ENCODE results near the gene SRD5A1. TPM values are rescaled to one million over a fixed set of nuclear protein-coding genes. Genes with fewer than 3 reads are reported as not detected.

Gene SRD5A1
- total and polyA plus RNA-seq, 2 experiments from 2014 or later, result 18.9 to 20.2 TPM

GRCh38 chr5:6623228-6623627, 10.0 kb upstream of the SRD5A1 start:
- peaks cover 98% of the 10 kb centered on the region for H3K79me2 ChIP-seq (ENCODE audit: insufficient read depth)
- H3F3A ChIP-seq (ENCODE audit: insufficient read depth), result 0 out of 2 replicates have a peak, but pooled peaks cover 6% of the 10 kb centered on the region
- no peaks in the 10 kb centered on the region for H3K9me2 ChIP-seq (ENCODE audit: insufficient read depth)
- TF ChIP-seq EZH2phosphoT487 (IDR thresholded peaks at IDR 0.05; ENCODE audit: insufficient read depth, low read depth) (no peak), EZH2 (IDR thresholded peaks at IDR 0.05; ENCODE audit: insufficient read depth, poor library complexity, severe bottlenecking) (no peak)
- DNase-seq, result no peak
- no peak overlapping the region for H3K4me2 ChIP-seq (ENCODE audit: unreplicated experiment)
- 93 to 99% methylated on average over 4 of the region's 4 CpGs for WGBS, 2 experiments (ENCODE audit: low coverage in 1 of 2, low lambda C conversion rate in 2 of 2, missing lambda C conversion rate in 2 of 2)
- H3K9me3 ChIP-seq (ENCODE audit: low read depth), result no peaks in the 10 kb centered on the region
- H3K9ac ChIP-seq, result no peak overlapping the region
- H4K20me1 ChIP-seq (ENCODE audit: insufficient read depth), result 0 out of 2 replicates have a peak, but pooled peaks cover 5% of the 10 kb centered on the region
- peaks cover 79% of the 10 kb centered on the region for H3K36me3 ChIP-seq (ENCODE audit: low read depth)
- no peak overlapping the region for H2AFZ ChIP-seq
- no peaks in the 10 kb centered on the region for H3K4me1 ChIP-seq (ENCODE audit: insufficient read depth)
- no peak overlapping the region for H3K4me3 ChIP-seq
- H3K27ac ChIP-seq, result no peak overlapping the region
- in situ Hi-C loops (cut with MboI), result no loop called here
- no peaks in the 10 kb centered on the region for H3K27me3 ChIP-seq (replicated peaks; ENCODE audit: insufficient read depth)

GRCh38 chr5:6623941-6624340, 9.3 kb upstream of the SRD5A1 start:
- peak; percentile 27 for DNase-seq
- peaks cover 98% of the 10 kb centered on the region for H3K79me2 ChIP-seq (ENCODE audit: insufficient read depth)
- no peak overlapping the region for H2AFZ ChIP-seq
- in situ Hi-C loops (cut with MboI), result no loop called here
- H4K20me1 ChIP-seq (ENCODE audit: insufficient read depth), result 0 out of 2 replicates have a peak, but pooled peaks cover 5% of the 10 kb centered on the region
- WGBS, 2 experiments (ENCODE audit: low coverage in 1 of 2, low lambda C conversion rate in 2 of 2, missing lambda C conversion rate in 2 of 2), result 65 to 71% methylated on average over 3 of the region's 3 CpGs
- peaks cover 72% of the 10 kb centered on the region for H3K36me3 ChIP-seq (ENCODE audit: low read depth)
- H3K9ac ChIP-seq, result no peak overlapping the region
- H3K4me2 ChIP-seq (ENCODE audit: unreplicated experiment), result no peak overlapping the region
- no peaks in the 10 kb centered on the region for H3K27me3 ChIP-seq (replicated peaks; ENCODE audit: insufficient read depth)
- no peak for TF ChIP-seq EZH2 (IDR thresholded peaks at IDR 0.05; ENCODE audit: insufficient read depth, poor library complexity, severe bottlenecking)
- TF ChIP-seq EZH2phosphoT487 (IDR thresholded peaks at IDR 0.05; ENCODE audit: insufficient read depth, low read depth), result no peak
- H3K4me1 ChIP-seq (ENCODE audit: insufficient read depth), result no peaks in the 10 kb centered on the region
- no peak overlapping the region for H3K4me3 ChIP-seq
- no peaks in the 10 kb centered on the region for H3K9me2 ChIP-seq (ENCODE audit: insufficient read depth)
- H3F3A ChIP-seq (ENCODE audit: insufficient read depth), result 0 out of 2 replicates have a peak, but pooled peaks cover 6% of the 10 kb centered on the region
- H3K9me3 ChIP-seq (ENCODE audit: low read depth), result no peaks in the 10 kb centered on the region
- no peak overlapping the region for H3K27ac ChIP-seq

- Histone ChIP-seq H3K27ac (no peak overlapping the region), H3K4me3 (no peak overlapping the region), H3K9me2 (ENCODE audit: insufficient read depth) (no peaks in the 10 kb centered on the region), H3K27me3 (replicated peaks; ENCODE audit: insufficient read depth) (no peaks in the 10 kb centered on the region), H2AFZ (no peak overlapping the region), H3K4me2 (ENCODE audit: unreplicated experiment) (no peak overlapping the region), H3K9ac (no peak overlapping the region), H3K4me1 (ENCODE audit: insufficient read depth) (peaks cover 5% of the 10 kb centered on the region), H3K9me3 (ENCODE audit: low read depth) (no peaks in the 10 kb centered on the region), H4K20me1 (ENCODE audit: insufficient read depth) (0 out of 2 replicates have a peak, but pooled peaks cover 5% of the 10 kb centered on the region), H3F3A (ENCODE audit: insufficient read depth) (0 out of 2 replicates have a peak, but pooled peaks cover 6% of the 10 kb centered on the region), H3K79me2 (ENCODE audit: insufficient read depth) (peaks cover 100% of the 10 kb centered on the region), H3K36me3 (ENCODE audit: low read depth) (peaks cover 48% of the 10 kb centered on the region)
- DNase-seq, result no peak
- TF ChIP-seq EZH2 (IDR thresholded peaks at IDR 0.05; ENCODE audit: insufficient read depth, poor library complexity, severe bottlenecking) (no peak), EZH2phosphoT487 (IDR thresholded peaks at IDR 0.05; ENCODE audit: insufficient read depth, low read depth) (no peak)
- in situ Hi-C loops (cut with MboI), result loop anchor here (25.0 kb wide), 1 partner anchor 111 kb away; no protein-coding TSS in a partner anchor
- 77 to 81% methylated on average over 10 of the region's 10 CpGs for WGBS, 2 experiments (ENCODE audit: low coverage in 1 of 2, low lambda C conversion rate in 2 of 2, missing lambda C conversion rate in 2 of 2)
Measured at GRCh38 chr5:6626508-6626907, 6.7 kb upstream of the SRD5A1 start.

GRCh38 chr5:6631441-6631840, 1.8 kb upstream of the SRD5A1 start:
- no peak overlapping the region for H2AFZ ChIP-seq
- H3K9me3 ChIP-seq (ENCODE audit: low read depth), result no peaks in the 10 kb centered on the region
- H3K9ac ChIP-seq, result peak overlapping the region; percentile 93
- H3K4me2 ChIP-seq (ENCODE audit: unreplicated experiment), result peak overlapping the region; percentile 81
- H3K27ac ChIP-seq, result no peak overlapping the region
- peaks cover 10% of the 10 kb centered on the region for H3K36me3 ChIP-seq (ENCODE audit: low read depth)
- peaks cover 91% of the 10 kb centered on the region for H3K79me2 ChIP-seq (ENCODE audit: insufficient read depth)
- H3F3A ChIP-seq (ENCODE audit: insufficient read depth), result no peaks in the 10 kb centered on the region
- DNase-seq, result peak; percentile 20
- 97 to 98% methylated on average over 4 of the region's 4 CpGs for WGBS, 2 experiments (ENCODE audit: low coverage in 1 of 2, low lambda C conversion rate in 2 of 2, missing lambda C conversion rate in 2 of 2)
- in situ Hi-C loops (cut with MboI), result loop anchor here (25.0 kb wide), 1 partner anchor 106 kb away; no protein-coding TSS in a partner anchor
- no peaks in the 10 kb centered on the region for H3K27me3 ChIP-seq (replicated peaks; ENCODE audit: insufficient read depth)
- no peak for TF ChIP-seq EZH2phosphoT487 (IDR thresholded peaks at IDR 0.05; ENCODE audit: insufficient read depth, low read depth)
- TF ChIP-seq EZH2 (IDR thresholded peaks at IDR 0.05; ENCODE audit: insufficient read depth, poor library complexity, severe bottlenecking), result no peak
- no peaks in the 10 kb centered on the region for H3K9me2 ChIP-seq (ENCODE audit: insufficient read depth)
- H3K4me3 ChIP-seq, result peak overlapping the region; percentile 82
- peaks cover 15% of the 10 kb centered on the region for H3K4me1 ChIP-seq (ENCODE audit: insufficient read depth)
- 0 out of 2 replicates have a peak, but pooled peaks cover 5% of the 10 kb centered on the region for H4K20me1 ChIP-seq (ENCODE audit: insufficient read depth)
